Neural cell (in vitro differentiated cells): ENCODE results near the gene CBR4.

ENCODE experiments used
- CTCF ChIP-seq: fragments of 450-650 bp; IDR thresholded peaks from 2 replicates; pipeline ENCODE4 v1.5.1; 2014; ENCODE audit warnings: antibody characterized with exemption, mild to moderate bottlenecking, moderate library complexity; ENCODE audit not compliant: poor library complexity, severe bottlenecking
- EP300 ChIP-seq: fragments of 450-650 bp; conservative IDR thresholded peaks from 2 replicates; pipeline ENCODE4 v1.6.1; 2014; ENCODE audit warnings: antibody characterized with exemption, mild to moderate bottlenecking, moderate library complexity; ENCODE audit not compliant: poor library complexity, severe bottlenecking
- EZH2 ChIP-seq: fragments of 200-600, 300-800 bp; shearing (Covaris generic), sonication (generic); IDR thresholded peaks from 2 replicates; pipeline ENCODE4 v1.6.1; 2014; ENCODE audit warnings: antibody characterized with exemption, low read length, borderline replicate concordance, mild to moderate bottlenecking; ENCODE audit not compliant: insufficient read depth, poor library complexity, severe bottlenecking
- MXI1 ChIP-seq: fragments of 450-650 bp; conservative IDR thresholded peaks from 2 replicates; pipeline ENCODE4 v1.6.1; 2014; ENCODE audit warnings: antibody characterized with exemption, mild to moderate bottlenecking; ENCODE audit not compliant: poor library complexity, severe bottlenecking
- POLR2AphosphoS5 ChIP-seq: IDR thresholded peaks from 2 replicates; pipeline ENCODE4 v1.6.1; 2012
- RAD21 ChIP-seq: fragments of 450-650 bp; conservative IDR thresholded peaks from 2 replicates; pipeline ENCODE4 v1.6.1; 2014; ENCODE audit warnings: antibody characterized with exemption, mild to moderate bottlenecking, moderate library complexity
- SMC3 ChIP-seq: fragments of 450-650 bp; conservative IDR thresholded peaks from 2 replicates; pipeline ENCODE4 v1.6.1; 2014; ENCODE audit warnings: antibody characterized with exemption, mild to moderate bottlenecking, moderate library complexity; ENCODE audit not compliant: poor library complexity
- TAF1 ChIP-seq: IDR thresholded peaks from 2 replicates; pipeline ENCODE4 v1.6.1; 2012; ENCODE audit warnings: low read depth
- TF ChIP-seq, protein P1 (sequence below): IDR thresholded peaks from 2 replicates; pipeline ENCODE4 v1.6.1; 2012; ENCODE audit warnings: borderline replicate concordance

- no peak for TF ChIP-seq CTCF
- no peak for TF ChIP-seq EZH2
- TF ChIP-seq RAD21 = no peak
- TF ChIP-seq, protein P1, sequence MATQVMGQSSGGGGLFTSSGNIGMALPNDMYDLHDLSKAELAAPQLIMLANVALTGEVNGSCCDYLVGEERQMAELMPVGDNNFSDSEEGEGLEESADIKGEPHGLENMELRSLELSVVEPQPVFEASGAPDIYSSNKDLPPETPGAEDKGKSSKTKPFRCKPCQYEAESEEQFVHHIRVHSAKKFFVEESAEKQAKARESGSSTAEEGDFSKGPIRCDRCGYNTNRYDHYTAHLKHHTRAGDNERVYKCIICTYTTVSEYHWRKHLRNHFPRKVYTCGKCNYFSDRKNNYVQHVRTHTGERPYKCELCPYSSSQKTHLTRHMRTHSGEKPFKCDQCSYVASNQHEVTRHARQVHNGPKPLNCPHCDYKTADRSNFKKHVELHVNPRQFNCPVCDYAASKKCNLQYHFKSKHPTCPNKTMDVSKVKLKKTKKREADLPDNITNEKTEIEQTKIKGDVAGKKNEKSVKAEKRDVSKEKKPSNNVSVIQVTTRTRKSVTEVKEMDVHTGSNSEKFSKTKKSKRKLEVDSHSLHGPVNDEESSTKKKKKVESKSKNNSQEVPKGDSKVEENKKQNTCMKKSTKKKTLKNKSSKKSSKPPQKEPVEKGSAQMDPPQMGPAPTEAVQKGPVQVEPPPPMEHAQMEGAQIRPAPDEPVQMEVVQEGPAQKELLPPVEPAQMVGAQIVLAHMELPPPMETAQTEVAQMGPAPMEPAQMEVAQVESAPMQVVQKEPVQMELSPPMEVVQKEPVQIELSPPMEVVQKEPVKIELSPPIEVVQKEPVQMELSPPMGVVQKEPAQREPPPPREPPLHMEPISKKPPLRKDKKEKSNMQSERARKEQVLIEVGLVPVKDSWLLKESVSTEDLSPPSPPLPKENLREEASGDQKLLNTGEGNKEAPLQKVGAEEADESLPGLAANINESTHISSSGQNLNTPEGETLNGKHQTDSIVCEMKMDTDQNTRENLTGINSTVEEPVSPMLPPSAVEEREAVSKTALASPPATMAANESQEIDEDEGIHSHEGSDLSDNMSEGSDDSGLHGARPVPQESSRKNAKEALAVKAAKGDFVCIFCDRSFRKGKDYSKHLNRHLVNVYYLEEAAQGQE = no peak
- no peak for TF ChIP-seq POLR2AphosphoS5
- TF ChIP-seq EP300 = no peak
- no peak for TF ChIP-seq SMC3
- TF ChIP-seq TAF1 = no peak
- TF ChIP-seq MXI1 = no peak
These were observed 64.8 kb downstream of the CBR4 start for GRCh38 chr4:168945291-168945690.
